ENCODE results near the gene TOX2. TPM values are rescaled to one million over a fixed set of nuclear protein-coding genes. Genes with fewer than 3 reads are reported as not detected.

TOX2 gene
- total RNA-seq, 4 donors from 2014 or later = 3.4 to 7.7 (median 5.2) TPM

- Histone ChIP-seq H3K36me3 (no peaks in the 10 kb centered on the region), H3K4me1 (no peaks in the 10 kb centered on the region), H3K27ac (no peak overlapping the region), H3K9me3 (no peaks in the 10 kb centered on the region), H3K4me3 (replicated peaks in 1 of 3) (no peak overlapping the region), H3K27me3 (no peaks in the 10 kb centered on the region)
- 50 to 57% methylated on average over 6 of the region's 6 CpGs for WGBS, 2 donors
- no peak for DNase-seq
- TF ChIP-seq POLR2A (IDR thresholded peaks at IDR 0.05) = no peak
- no peak for TF ChIP-seq CTCF (IDR thresholded peaks at IDR 0.05)
- intact Hi-C loops (cut with DNase I) = no loop called here
These were observed 157.7 kb downstream of the TOX2 start for GRCh38 chr20:44072384-44072783.

DNA sequence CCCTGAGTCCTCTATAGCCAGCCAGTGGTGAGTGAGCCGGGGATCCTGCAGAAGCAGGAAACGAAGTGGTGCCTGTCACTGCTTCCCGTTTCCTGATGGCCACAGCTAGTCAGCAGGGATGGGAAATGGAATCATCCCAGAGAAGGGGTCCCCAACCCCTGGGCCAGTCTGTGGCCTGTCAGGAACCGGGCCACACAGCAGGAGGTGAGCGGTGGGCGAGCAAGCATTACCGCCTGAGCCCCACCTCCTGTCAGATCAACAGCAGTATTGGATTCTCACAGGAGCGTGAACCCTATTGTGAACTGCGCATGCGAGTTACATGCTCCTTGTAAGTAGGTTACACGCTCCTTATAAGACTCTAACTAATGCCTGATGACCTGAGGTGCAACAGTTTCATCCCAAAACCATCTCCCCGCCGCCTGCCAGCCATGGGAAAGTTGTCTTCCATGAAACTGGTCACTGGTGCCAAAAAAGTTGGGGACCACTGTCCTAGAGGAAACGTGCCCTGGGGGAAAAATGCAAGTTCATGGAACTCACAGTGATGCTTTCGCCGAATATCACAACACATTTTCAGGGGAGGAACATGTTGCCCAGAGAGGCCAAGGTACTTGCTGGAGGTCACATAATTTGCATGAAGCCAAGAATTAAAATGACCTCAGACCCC, 158.5 kb downstream of the TOX2 start:
- intact Hi-C loops (cut with DNase I) = no loop called here
- WGBS, 2 donors = 59 to 66% methylated on average over 11 to 12 of the region's 16 CpGs
- TF ChIP-seq POLR2A (IDR thresholded peaks at IDR 0.05) (no peak), CTCF (IDR thresholded peaks at IDR 0.05) (no peak)

DNA sequence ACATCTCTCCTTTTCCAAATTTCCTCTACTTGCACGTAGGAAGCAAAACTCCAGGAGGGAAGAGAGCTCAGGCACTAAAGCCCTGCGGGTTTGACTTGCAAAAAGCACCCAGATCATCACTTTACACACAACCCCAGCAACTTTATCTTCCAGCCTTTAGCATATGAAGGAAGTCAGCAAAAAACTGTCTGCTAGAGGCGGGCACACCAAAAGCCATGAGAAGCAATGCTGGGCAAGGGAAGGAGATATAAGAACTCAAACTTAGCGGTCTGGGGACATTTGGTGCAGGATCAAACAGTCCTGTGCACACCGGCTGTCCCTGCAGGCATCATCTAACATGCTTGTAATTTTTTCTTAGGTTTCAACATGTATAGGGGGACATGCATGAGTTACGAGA, 159.0 kb downstream of the TOX2 start:
- no peak overlapping the region for H3K27ac ChIP-seq
- H3K4me3 ChIP-seq (replicated peaks in 1 of 3) = no peak overlapping the region
- 77 to 83% methylated on average over 6 of the region's 6 CpGs for WGBS, 2 donors
- no peaks in the 10 kb centered on the region for H3K36me3 ChIP-seq
- intact Hi-C loops (cut with DNase I) = no loop called here
- DNase-seq = no peak
- H3K27me3 ChIP-seq = no peaks in the 10 kb centered on the region
- no peaks in the 10 kb centered on the region for H3K9me3 ChIP-seq
- TF ChIP-seq CTCF (IDR thresholded peaks at IDR 0.05) = no peak
- no peak for TF ChIP-seq POLR2A (IDR thresholded peaks at IDR 0.05)
- H3K4me1 ChIP-seq = no peaks in the 10 kb centered on the region

More for the DNA sequence above, 158.5 kb downstream of the TOX2 start:
- Histone ChIP-seq H3K36me3 (no peaks in the 10 kb centered on the region), H3K4me1 (no peaks in the 10 kb centered on the region), H3K27ac (no peak overlapping the region), H3K4me3 (replicated peaks in 1 of 3) (no peak overlapping the region), H3K9me3 (no peaks in the 10 kb centered on the region), H3K27me3 (no peaks in the 10 kb centered on the region)
- DNase-seq = no peak

- Histone ChIP-seq H3K36me3 (no peaks in the 10 kb centered on the region), H3K27ac (no peak overlapping the region), H3K4me1 (no peaks in the 10 kb centered on the region), H3K4me3 (replicated peaks in 1 of 3) (no peak overlapping the region), H3K9me3 (no peaks in the 10 kb centered on the region), H3K27me3 (no peaks in the 10 kb centered on the region)
- intact Hi-C loops (cut with DNase I) = no loop called here
- WGBS, 2 donors = 82 to 86% methylated on average over 12 of the region's 12 CpGs
- no peak for TF ChIP-seq CTCF (IDR thresholded peaks at IDR 0.05)
- no peak for TF ChIP-seq POLR2A (IDR thresholded peaks at IDR 0.05)
- no peak for DNase-seq
These were observed 159.8 kb downstream of the TOX2 start for GRCh38 chr20:44074252-44075151.

Measured in thyroid gland (tissue), 4 donors.